AML-193 (cell line): ENCODE measurements around the gene SLC16A11.
"Not testable (repeated sequence)": the region's sequence is repeated elsewhere in the genome, so short reads cannot be mapped to it uniquely, and the experiment has no call there.

ENCODE experiments used
- DNase-seq, 2 experiments: peaks; one replicate each; lab custom pipeline; 2025; lab: John Stamatoyannopoulos, UW

SLC16A11 gene

DNA sequence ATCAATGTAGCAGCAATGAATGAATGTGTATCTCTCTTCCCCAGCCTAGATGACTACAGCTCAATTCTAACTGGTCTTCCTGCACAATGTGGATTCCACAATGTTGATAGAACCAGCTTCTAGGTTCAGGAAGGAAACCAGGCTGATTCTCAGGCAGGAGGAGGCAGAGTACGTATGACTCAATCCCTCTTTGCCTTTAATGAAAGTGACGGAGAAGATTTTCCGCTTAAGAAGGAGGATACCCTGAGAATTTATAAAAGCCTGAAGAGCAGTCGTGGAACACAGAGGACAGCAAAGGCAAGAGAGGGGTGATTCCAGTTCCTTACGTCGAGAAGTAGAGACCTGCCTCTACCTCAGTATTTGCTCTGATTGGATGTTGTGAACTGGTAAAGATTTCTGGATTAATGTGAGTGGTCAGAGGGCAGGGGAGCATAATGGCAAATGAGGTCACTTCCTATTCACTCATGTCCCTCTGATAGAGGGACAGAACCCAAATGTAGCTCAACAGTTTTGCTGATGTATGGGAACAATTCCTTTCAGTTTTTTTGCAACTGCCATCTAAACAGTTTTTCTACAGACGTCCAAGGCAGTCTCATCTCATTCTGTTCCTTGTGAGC, 15.0 kb upstream of the SLC16A11 start:
- DNase-seq, result no peak

DNA sequence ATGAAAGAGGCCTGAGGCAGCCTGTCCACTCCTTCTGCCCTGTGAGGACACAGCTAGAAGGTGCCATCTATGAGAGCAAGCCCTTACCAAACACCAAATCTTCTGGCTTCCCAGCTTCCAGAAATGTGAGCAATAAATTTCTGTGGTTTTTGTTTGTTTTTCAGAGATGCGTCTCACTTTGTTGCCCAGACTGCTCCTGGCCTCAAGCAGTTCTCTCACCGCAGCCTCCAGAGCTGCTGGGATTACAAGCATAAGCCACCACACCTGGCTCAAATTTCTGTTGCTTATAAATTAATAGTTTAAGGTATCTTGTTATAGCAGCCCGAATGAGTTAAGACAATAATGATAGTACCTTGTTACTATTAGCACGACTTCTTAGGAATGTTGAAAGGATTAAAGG, 12.5 kb upstream of the SLC16A11 start:
- DNase-seq, result no peak

DNA sequence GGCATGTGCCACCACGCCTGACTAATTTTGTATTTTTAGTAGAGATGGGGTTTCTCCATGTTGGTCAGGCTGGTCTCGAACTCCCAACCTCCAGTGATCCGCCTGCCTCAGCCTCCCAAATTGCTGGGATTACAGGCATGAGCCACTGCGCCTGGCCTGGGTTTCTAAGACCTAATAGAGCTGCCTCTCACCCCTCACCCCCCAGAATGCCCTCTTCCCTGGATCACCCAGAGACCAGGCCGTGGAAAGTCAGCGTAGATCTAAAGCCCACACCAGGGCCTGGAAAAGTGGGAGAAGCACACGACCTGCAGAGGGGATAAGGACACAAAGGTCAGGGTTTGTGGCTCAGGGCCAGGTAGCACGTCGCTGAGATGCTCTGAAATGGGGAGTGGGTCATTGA, 6.7 kb upstream of the SLC16A11 start:
- not testable (repeated sequence) for DNase-seq

DNA sequence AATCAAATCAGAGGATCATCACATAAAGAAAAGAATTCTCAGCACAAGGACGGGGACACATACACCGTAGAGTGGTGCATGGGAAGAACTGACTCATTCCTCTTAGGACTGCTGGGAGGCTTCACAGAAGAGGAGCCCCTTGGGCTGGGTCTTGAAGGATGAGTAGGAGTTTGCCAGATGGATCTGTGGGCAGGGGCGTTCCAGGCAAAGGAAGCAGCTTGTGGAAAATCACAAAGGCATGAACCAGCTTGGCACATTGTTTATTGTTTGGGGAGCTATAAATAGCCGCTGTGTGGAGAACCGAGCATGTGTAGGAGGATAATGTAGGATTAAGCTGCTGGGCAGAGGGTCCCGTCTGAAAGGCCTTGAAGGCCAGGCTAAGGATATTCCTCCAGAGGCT, 5.1 kb upstream of the SLC16A11 start:
- no peak for DNase-seq

DNA sequence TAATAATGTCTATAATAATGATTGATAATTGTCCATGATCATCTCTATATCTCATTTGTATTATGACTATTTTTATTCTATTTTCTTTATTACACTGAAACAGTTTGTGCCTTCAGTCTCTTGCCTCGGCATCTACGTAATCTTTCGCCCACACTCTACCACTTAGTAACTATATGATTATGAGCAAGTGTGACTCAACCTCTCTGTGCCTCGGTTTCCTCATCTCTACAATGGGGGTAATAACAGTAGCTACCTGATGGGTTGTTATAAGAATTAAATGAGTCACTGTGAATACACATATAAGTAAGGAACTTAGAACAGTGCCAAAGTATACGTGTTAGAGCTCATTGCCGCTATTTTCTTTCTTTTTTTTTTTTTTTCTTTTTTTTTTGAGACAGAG, 3.7 kb upstream of the SLC16A11 start:
- no peak for DNase-seq

DNA sequence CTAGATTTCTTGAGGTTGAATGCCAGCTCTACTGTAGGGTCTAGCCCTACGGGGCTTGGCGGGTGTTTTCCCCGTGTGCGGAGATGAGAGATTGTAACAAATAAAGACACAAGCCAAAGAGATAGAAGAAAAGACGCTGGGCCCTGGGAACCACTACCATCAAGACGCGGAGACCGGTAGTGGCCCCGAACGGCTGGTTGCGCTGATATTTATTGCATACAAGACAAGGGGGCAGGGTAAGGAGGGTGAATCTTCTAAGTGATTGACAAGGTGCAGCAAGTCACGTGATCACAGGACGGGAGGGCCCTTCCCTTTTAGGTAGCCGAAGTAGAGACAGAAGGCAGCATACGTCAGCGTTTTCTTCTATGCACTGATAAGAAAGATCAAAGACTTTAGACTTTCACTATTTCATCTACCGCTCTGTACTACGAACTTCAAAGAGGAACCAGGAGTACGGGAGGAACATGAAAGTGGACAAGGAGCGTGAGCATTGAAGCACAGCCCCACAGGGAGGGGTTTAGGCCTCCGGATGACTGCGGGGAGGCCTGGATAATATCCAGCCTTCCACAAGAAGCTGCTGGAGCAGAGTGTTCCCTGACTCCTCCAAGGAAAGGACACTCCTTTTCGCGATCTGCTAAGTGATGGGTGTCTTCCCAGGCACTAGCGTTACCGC, 3.0 kb upstream of the SLC16A11 start:
- DNase-seq, result not testable (repeated sequence)

DNA sequence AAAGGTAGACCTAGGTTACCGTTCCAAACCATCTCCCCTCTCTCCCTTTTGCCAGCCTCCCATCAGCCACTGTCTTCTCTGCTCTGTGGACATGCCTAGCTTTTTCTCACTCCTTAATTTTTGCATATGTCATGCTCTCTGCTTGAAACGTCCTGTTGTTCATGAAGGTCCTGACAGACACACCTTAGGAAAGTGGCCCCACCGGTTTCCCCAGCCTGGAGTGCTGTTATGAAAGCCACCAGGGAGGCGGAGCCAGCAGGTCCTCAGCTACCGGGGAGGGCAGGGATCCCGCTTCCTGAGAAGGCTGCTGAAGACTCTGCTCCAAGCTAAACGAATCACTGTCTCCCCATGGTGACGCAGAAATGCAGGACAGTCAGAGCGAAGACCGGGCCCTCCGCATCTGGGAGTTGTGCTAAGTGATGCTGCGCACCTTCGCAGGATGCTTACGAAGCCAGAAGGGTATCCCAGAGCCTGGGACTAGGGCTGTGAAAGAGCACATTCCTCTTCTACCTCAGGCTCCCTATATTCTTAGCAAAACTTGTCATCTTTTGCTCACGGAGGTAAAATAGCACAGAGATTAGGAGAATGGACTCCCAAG, 2.3 kb upstream of the SLC16A11 start:
- DNase-seq, result no peak

DNA sequence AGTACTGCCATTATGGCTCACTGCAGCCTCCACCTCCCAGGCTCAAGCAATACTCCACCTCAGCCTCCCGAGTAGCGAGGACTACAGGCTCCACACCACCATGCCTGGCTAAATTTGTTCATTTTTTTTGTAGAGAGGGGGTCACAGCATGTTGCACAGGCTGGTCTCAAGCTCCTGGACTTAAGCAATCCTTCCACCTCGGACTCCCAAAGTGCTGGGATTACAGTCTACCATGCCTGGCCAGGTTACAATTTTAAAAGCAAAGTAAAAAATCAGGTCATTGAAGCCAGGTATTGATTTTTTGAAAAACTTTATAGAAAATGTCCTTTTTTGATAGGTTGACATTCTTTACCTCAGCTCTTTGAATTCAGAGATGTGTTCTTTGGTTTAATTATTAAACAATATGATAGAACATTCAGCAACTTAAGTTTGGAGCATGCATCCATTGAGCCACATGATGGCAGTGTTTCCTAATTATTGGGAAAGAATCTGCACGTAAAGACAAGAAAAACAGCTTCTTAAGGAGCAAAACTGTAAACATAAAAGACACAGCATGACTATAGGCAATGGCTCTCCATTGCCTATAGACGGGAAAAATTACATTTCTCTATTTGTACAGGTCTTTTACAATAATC, 1.7 kb upstream of the SLC16A11 start:
- DNase-seq, result peak; percentile 12 to 34

DNA sequence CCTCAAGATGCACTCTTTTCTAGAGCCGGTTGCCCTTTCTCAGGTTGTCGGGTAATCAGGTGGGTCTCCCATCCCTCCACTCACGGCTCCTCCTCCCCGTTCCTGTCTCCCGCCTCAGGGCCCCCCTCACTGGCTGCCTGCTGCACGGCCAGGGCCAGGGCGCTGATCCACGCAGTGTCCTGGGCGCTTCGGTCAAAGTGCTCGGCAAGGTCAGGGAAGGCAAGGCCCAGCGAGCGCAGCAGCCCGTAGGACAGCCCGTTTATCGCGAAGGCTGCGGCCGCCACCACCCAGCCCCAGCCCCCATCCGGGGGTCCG, 753 bp downstream of the SLC16A11 start:
- no peak for DNase-seq

DNA sequence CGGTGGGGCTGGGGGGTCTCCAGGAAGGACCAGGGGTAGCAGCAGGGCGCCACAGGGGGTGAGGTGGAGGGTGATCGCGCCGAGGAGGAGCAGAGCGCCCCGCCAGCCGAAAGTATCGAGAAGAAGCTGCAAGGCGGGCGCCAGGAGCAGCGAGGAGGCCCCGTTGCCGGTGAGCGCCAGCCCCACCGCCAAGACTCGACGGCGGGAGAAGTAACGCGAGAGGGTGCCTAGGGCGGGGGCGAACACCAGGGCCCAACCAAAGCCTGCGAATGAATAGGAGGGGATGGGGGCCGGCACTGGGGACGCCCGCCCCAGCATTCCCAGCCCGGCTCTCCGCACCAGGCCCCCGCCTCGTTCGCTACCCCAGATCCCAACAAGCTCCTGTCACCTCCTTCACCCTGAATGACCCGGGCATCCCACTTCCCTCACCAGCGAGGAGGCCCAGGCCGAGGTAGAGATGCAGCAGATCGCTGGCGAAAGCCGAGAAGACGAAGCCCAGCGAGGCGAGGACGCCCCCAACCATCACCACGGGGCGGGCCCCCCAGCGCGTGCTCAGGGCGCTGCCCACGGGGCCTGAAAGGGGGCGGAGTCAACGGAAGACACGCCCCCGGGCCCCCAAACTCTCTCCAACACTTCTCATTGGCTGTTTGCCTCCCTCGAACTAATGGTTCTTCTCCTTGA, 1.3 kb downstream of the SLC16A11 start:
- no peak for DNase-seq

DNA sequence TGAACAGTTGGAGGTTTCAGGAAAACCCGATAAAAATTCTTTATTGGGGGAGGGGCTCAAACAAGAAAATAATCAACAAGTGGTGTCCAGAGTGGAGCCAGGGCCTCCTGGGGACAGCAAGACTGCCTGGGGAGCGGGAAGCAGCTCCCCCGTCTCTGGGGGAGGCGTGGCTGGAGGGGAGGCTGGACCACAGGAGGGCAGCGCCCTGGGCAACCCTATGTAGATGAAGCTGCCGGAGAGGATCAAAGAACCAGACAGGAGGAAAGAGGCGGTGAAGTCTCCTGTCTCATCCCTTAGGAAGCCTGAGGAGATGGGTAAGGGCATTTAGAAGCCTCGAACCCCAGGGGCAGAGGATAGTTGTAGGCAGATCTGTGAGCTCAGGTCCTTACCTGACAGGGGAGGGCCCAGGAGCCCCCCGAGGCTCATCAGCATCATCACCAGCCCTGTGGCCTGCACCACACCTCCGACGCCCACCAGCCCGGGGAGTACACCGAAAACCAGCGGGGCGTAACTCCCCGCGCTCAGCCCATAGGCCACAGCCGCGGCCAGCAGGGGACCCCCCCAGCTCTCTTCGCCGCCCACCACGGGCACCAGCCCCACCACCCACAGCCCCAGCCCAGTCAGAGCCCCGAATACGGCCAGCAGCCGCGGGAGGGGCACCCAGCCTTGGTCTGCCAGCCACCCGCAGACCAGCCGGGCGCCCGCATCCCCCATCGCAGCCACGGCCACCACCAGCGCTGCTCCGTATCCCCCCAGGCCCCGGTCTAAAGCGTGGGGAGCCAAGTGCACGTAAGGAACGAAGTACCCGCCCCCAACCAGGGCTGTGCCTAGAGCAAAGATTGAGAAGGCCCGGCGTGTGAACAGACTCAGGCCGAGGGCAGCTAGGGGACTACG, 2.0 kb downstream of the SLC16A11 start:
- no peak for DNase-seq

DNA sequence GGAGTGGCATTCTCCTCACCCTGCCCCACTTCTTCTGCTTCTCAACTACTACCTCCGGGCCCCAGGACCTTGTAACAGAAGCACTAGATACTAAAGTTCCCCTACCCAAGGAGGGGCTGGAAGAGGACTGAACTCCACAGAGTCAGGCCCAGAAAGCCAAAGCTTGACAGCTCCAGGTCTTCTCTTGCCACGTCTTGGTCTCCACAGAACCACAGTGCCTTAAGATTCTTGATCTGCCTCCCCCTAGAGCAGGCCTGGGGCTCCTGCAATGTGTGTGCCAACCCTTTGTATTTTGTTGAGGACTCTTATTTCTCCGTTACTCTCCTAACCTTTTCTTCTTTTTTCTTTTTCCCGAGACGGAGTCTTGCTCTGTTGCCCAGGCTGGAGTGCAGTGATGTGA, 4.1 kb downstream of the SLC16A11 start:
- no peak for DNase-seq

DNA sequence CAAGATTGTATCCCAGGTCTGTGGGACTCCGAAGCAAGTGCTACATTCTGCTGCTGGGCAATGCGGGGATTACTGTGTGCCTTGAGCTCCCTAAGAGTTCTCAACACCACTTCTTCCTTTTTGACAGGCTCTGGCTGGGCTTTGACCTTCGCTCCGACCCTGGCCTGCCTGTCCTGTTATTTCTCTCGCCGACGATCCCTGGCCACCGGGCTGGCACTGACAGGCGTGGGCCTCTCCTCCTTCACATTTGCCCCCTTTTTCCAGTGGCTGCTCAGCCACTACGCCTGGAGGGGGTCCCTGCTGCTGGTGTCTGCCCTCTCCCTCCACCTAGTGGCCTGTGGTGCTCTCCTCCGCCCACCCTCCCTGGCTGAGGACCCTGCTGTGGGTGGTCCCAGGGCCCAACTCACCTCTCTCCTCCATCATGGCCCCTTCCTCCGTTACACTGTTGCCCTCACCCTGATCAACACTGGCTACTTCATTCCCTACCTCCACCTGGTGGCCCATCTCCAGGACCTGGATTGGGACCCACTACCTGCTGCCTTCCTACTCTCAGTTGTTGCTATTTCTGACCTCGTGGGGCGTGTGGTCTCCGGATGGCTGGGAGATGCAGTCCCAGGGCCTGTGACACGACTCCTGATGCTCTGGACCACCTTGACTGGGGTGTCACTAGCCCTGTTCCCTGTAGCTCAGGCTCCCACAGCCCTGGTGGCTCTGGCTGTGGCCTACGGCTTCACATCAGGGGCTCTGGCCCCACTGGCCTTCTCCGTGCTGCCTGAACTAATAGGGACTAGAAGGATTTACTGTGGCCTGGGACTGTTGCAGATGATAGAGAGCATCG, 5.6 kb downstream of the SLC16A11 start:
- DNase-seq, result no peak

DNA sequence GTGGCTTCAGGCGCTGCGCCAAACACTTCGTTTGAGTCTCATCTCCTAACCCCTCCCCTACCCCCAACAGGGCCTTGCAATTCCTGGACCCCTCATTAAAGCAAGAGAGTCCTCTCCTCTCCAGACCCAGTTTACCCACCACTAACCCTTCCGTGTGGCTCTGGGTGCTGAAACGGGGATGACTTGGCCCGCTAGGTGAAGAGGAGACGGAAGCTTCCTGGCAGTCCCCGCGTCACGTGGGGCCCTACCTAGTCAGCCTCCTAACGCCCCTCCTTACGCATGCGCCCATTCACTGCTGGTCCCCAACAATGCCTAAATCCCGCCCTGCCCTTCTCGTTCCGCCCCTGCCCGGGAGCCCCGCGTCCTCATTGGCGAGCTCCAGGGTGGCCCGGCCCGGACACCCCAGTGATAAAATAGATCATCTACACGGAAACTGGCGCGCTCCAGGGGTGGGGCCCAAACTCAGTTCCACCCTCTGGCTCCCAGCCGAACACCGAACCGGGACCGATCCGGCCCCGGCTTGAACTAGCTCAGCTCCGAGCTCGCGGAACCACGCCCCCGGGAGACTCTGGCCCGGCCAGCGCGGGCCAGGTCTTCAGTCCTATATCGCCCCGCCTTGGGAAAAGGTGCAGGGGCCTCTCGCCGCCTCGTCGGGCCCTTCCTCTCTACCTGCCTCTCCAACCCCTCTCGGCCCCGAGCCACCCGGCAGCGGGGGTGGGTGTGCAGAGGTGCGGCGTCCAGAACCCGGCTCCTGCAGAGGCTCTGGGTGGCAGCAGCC, 8.1 kb downstream of the SLC16A11 start, which contains the start of gene SLC16A13:
SLC16A13 (plus strand) TSS at position 425 of the 778 bp plus-strand sequence. CDS start 368 bp downstream, outside the sequence.
- peak; percentile 69 to 81 for DNase-seq

DNA sequence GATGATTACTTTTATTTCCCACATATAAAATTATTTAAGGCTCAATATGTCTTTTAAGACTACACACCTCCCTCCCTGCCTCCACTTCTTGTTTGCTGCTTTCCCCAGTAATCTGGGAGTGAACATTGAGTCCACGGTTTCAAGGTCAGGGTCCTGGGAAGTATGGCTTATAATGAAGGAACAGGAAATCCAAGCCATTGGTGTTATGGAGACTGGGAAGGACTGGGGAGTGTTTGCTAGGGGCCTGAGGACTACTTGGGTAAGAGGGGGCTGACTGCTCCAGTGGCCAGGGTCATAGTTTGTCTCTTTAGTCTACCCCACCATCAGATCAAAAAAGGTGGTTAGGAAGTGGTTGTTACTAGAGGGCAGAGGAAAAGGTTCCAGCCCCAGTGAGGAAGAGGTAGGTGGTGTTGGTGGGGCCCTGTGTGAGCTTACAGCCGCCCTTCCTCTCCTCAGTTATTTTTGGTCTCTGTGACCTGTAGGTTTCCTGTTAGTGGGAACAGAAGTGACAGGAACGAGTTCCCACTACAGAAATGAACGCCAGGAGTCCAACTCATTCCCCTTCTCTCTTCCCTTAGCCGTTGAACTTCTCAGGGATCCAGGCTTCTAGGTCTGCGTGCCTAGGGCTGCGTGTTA, 8.8 kb downstream of the SLC16A11 start:
- no peak for DNase-seq

DNA sequence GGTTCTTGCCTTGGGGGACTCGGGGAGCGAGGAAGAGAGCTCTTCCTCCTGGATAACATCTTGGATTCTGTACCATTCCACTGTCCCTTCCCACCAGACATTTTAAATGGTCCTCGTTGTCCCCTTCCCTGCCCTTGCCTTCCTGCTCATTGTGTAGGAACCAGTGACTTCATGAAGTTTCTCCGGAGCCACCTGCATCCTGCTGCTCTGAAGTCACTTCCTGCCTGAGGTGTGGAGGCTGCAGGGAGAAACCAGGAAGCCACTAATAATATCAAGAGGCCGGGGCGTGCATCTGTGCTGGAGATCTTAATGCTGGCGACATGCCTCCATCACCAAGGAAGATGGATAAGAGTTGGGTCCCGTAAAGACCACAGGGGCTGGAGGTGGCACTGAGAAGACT, 14.2 kb downstream of the SLC16A11 start:
- no peak for DNase-seq

DNA sequence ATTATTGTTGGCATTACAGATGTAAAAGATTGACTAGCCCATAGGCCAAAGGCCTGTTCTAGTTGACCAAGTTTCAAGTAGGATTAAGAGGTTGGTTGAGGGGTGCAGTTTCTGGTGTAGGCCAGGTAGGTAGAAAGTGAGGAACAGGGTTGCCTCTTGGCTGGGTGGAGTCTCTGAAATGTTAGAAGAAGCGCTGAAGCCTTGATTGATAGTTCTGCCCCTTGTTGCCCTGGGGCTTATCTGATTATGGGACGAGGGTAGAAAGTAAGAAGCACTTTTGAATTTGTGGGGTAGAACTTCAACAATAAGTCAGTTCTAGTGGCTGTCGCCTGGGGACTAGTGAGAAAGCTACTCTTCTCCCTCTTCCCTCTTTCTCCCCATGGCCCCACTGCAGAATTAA, 14.8 kb downstream of the SLC16A11 start:
- DNase-seq, result no peak

DNA sequence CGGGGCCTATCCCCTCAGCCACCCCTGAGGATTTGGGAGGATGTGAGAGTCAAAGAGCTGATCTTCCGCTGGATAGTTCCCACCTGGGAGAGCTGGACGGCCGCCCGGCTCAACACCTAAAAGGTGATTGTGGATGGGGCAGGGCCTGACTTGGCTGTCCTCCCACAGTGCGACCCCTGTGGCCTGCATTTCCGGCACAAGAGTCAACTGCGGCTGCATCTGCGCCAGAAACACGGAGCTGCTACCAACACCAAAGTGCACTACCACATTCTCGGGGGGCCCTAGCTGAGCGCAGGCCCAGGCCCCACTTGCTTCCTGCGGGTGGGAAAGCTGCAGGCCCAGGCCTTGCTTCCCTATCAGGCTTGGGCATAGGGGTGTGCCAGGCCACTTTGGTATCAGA, 16.6 kb downstream of the SLC16A11 start:
- DNase-seq, result no peak

DNA sequence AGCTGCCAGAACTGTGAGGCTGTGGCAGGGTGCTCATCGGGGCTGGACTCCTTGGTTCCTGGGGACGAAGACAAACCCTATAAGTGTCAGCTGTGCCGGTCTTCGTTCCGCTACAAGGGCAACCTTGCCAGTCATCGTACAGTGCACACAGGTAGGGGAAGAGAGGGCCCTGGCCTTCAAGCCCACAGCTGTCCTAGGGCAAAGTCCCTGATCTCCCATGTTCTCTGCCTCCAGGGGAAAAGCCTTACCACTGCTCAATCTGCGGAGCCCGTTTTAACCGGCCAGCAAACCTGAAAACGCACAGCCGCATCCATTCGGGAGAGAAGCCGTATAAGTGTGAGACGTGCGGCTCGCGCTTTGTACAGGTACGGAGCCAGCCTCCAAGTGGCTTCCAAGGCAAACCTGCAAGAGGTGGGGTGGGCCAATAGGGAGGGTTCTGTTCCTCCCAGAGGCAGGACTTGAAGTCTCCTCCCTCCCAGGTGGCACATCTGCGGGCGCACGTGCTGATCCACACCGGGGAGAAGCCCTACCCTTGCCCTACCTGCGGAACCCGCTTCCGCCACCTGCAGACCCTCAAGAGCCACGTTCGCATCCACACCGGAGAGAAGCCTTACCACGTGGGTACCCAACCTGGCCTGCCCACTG, 17.3 kb downstream of the SLC16A11 start:
- DNase-seq, result no peak
